Measurements from ENCODE around the gene C16orf87.

GRCh38 chr16:46747777-46748651 lies 83.0 kb downstream of the C16orf87 start, which contains the start of gene MYLK3:
- TF ChIP-seq, protein P1, sequence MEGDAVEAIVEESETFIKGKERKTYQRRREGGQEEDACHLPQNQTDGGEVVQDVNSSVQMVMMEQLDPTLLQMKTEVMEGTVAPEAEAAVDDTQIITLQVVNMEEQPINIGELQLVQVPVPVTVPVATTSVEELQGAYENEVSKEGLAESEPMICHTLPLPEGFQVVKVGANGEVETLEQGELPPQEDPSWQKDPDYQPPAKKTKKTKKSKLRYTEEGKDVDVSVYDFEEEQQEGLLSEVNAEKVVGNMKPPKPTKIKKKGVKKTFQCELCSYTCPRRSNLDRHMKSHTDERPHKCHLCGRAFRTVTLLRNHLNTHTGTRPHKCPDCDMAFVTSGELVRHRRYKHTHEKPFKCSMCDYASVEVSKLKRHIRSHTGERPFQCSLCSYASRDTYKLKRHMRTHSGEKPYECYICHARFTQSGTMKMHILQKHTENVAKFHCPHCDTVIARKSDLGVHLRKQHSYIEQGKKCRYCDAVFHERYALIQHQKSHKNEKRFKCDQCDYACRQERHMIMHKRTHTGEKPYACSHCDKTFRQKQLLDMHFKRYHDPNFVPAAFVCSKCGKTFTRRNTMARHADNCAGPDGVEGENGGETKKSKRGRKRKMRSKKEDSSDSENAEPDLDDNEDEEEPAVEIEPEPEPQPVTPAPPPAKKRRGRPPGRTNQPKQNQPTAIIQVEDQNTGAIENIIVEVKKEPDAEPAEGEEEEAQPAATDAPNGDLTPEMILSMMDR (IDR thresholded peaks at IDR 0.05), result no peak
- TF ChIP-seq POLR2A (IDR thresholded peaks at IDR 0.05) (no peak), POLR2AphosphoS5 (IDR thresholded peaks at IDR 0.05) (no peak)
